ENCODE data around the gene MAST4. TPM values are rescaled to one million over a fixed set of nuclear protein-coding genes. Genes with fewer than 3 reads are reported as not detected.

MAST4 gene
- total and polyA plus RNA-seq, 2 donors from 2014 or later, result 27.3 to 31.4 TPM

- Histone ChIP-seq H3K27me3 (ENCODE audit: control insufficient read depth, insufficient read depth, low read length) (no peaks in the 10 kb centered on the region), H3K4me1 (ENCODE audit: control insufficient read depth in 2 of 3, insufficient read depth in 2 of 3, low read depth in 1 of 3, low read length in 3 of 3) (no peaks in the 10 kb centered on the region), H3K9me3 (ENCODE audit: control insufficient read depth in 2 of 3, insufficient read depth in 1 of 3, low read length in 3 of 3) (no peaks in the 10 kb centered on the region), H3K36me3 (ENCODE audit: control insufficient read depth in 2 of 3, insufficient read depth in 3 of 3, low read length in 3 of 3) (no peaks in the 10 kb centered on the region), H3K9ac (ENCODE audit: low read length in 3 of 3) (no peak overlapping the region), H3K4me3 (ENCODE audit: low read length in 3 of 3) (no peak overlapping the region), H3K27ac (ENCODE audit: low read depth in 2 of 2, low read length in 2 of 2) (no peak overlapping the region)
- TF ChIP-seq CTCF (IDR thresholded peaks at IDR 0.05; ENCODE audit: borderline replicate concordance, extremely low read depth, insufficient read depth), result no peak
- intact Hi-C loops (cut with DNase I), result no loop called here
- DNase-seq, result no peak
- FAIRE-seq, result no peak
Observed at GRCh38 chr5:66903218-66903617, 307.0 kb downstream of the MAST4 start.

- intact Hi-C loops (cut with DNase I), result no loop called here
- H3K4me3 ChIP-seq (ENCODE audit: low read length in 3 of 3), result no peak overlapping the region
- no peaks in the 10 kb centered on the region for H3K27me3 ChIP-seq (ENCODE audit: control insufficient read depth, insufficient read depth, low read length)
- no peaks in the 10 kb centered on the region for H3K36me3 ChIP-seq (ENCODE audit: control insufficient read depth in 2 of 3, insufficient read depth in 3 of 3, low read length in 3 of 3)
- no peaks in the 10 kb centered on the region for H3K9me3 ChIP-seq (ENCODE audit: control insufficient read depth in 2 of 3, insufficient read depth in 1 of 3, low read length in 3 of 3)
- no peak for FAIRE-seq
- no peak for DNase-seq
- no peaks in the 10 kb centered on the region for H3K4me1 ChIP-seq (ENCODE audit: control insufficient read depth in 2 of 3, insufficient read depth in 2 of 3, low read depth in 1 of 3, low read length in 3 of 3)
- no peak overlapping the region for H3K27ac ChIP-seq (ENCODE audit: low read depth in 2 of 2, low read length in 2 of 2)
- no peak overlapping the region for H3K9ac ChIP-seq (ENCODE audit: low read length in 3 of 3)
- TF ChIP-seq CTCF (IDR thresholded peaks at IDR 0.05; ENCODE audit: borderline replicate concordance, extremely low read depth, insufficient read depth), result no peak
Observed at GRCh38 chr5:66903709-66904108, 307.5 kb downstream of the MAST4 start.

- Histone ChIP-seq H3K27ac (ENCODE audit: low read depth in 2 of 2, low read length in 2 of 2) (no peak overlapping the region), H3K4me3 (ENCODE audit: low read length in 3 of 3) (no peak overlapping the region), H3K27me3 (ENCODE audit: control insufficient read depth, insufficient read depth, low read length) (no peaks in the 10 kb centered on the region), H3K9me3 (ENCODE audit: control insufficient read depth in 2 of 3, insufficient read depth in 1 of 3, low read length in 3 of 3) (no peaks in the 10 kb centered on the region), H3K36me3 (ENCODE audit: control insufficient read depth in 2 of 3, insufficient read depth in 3 of 3, low read length in 3 of 3) (no peaks in the 10 kb centered on the region), H3K4me1 (ENCODE audit: control insufficient read depth in 2 of 3, insufficient read depth in 2 of 3, low read depth in 1 of 3, low read length in 3 of 3) (no peaks in the 10 kb centered on the region), H3K9ac (ENCODE audit: low read length in 3 of 3) (no peak overlapping the region)
- TF ChIP-seq CTCF (IDR thresholded peaks at IDR 0.05; ENCODE audit: borderline replicate concordance, extremely low read depth, insufficient read depth), result no peak
- DNase-seq (no peak), FAIRE-seq (no peak)
- intact Hi-C loops (cut with DNase I), result no loop called here
Observed at GRCh38 chr5:66904189-66904588, 308.0 kb downstream of the MAST4 start.

- Histone ChIP-seq H3K9me3 (ENCODE audit: control insufficient read depth in 2 of 3, insufficient read depth in 1 of 3, low read length in 3 of 3) (no peaks in the 10 kb centered on the region), H3K9ac (ENCODE audit: low read length in 3 of 3) (no peak overlapping the region), H3K4me1 (ENCODE audit: control insufficient read depth in 2 of 3, insufficient read depth in 2 of 3, low read depth in 1 of 3, low read length in 3 of 3) (no peaks in the 10 kb centered on the region), H3K27me3 (ENCODE audit: control insufficient read depth, insufficient read depth, low read length) (no peaks in the 10 kb centered on the region), H3K4me3 (ENCODE audit: low read length in 3 of 3) (no peak overlapping the region), H3K27ac (ENCODE audit: low read depth in 2 of 2, low read length in 2 of 2) (no peak overlapping the region), H3K36me3 (ENCODE audit: control insufficient read depth in 2 of 3, insufficient read depth in 3 of 3, low read length in 3 of 3) (no peaks in the 10 kb centered on the region)
- no peak for DNase-seq
- no peak for FAIRE-seq
- intact Hi-C loops (cut with DNase I), result no loop called here
- TF ChIP-seq CTCF (IDR thresholded peaks at IDR 0.05; ENCODE audit: borderline replicate concordance, extremely low read depth, insufficient read depth), result no peak
Observed at GRCh38 chr5:66906021-66906420, 309.8 kb downstream of the MAST4 start.
